ENCODE results near the gene DIPK2A.

Gene DIPK2A, protein sequence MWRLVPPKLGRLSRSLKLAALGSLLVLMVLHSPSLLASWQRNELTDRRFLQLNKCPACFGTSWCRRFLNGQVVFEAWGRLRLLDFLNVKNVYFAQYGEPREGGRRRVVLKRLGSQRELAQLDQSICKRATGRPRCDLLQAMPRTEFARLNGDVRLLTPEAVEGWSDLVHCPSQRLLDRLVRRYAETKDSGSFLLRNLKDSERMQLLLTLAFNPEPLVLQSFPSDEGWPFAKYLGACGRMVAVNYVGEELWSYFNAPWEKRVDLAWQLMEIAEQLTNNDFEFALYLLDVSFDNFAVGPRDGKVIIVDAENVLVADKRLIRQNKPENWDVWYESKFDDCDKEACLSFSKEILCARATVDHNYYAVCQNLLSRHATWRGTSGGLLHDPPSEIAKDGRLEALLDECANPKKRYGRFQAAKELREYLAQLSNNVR

GRCh38 chr3:143971359-143972154 is at the start of gene DIPK2A:
Gene DIPK2A (plus strand): TSS chr3:143971823. CDS start chr3:143972333, 510 bp downstream.
- DNase-seq, result peak; percentile 90

- DNase-seq, result no peak
Observed at GRCh38 chr3:143924522-143925285, 46.9 kb upstream of the DIPK2A start.

DNA sequence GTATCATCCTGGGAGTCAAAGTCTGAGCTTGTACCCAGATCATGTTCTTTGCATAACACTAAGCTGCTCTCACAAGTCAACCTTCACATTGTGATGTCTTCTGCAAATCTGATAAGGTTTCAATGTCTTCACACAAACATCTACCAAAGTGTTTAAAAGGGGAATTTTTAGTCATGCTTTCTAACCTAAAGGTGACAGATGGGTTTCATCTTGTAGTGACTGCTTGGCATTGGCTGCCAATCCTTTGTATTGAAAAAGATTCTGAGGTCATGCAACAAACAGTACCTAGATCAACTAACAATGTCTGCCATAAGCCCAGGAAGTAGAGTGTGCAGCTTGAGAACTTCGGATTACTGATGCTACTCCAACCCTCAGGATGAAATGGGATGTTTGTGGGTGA is 43.6 kb upstream of the DIPK2A start:
- no peak for DNase-seq

DNA sequence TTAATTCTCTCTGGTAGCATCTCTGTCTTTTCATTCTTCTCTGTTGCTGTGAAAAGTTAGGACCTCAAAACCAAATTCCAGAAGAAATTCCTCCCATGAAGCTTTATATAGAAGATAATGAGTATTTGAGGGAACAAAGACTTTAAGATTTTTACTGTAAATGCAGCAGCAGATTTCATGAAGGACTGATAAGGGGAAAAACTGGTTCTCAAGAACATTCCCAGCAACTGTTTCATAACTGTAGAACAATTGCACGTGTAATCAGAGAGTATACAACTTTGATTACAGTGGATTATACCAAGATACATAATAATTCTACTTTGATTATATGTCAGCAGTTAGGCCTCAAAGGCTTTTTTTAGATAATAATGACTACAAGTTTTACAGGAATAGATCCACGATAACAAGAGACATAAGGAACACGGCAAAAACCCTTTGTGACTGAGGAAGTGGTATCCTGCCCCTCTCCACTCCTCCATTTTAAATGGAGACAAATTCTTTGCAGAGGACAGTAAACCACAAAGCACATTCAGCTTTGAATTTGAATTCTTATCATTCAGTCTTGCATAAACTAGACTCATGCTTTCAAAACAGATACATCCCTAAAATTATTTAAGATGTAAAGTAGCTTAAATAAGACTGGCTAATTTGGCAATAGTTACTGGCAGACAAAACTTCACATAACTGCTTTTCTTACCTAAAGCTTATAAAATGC is 42.9 kb upstream of the DIPK2A start:
- no peak for DNase-seq

GRCh38 chr3:143934791-143935190 is 36.8 kb upstream of the DIPK2A start:
- no peak for DNase-seq

DNA sequence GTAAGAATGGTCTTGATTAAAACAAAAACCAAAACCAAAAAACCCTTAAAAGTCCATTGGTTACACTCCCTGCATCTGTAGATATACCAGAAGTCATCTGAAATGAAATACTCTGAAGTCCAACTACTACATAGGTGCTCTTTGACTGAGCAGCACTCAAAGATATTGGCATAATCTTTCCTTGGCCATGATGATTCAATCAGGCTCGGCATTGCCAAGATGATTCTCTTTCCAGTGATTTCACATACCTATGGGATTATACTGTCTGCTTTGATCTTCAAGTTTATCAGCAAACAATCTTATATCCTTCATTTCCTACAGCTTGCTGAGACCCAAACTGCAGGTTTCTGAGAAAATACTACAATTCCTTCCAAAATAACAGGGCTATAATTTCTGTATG is 35.9 kb upstream of the DIPK2A start:
- no peak for DNase-seq

DNA sequence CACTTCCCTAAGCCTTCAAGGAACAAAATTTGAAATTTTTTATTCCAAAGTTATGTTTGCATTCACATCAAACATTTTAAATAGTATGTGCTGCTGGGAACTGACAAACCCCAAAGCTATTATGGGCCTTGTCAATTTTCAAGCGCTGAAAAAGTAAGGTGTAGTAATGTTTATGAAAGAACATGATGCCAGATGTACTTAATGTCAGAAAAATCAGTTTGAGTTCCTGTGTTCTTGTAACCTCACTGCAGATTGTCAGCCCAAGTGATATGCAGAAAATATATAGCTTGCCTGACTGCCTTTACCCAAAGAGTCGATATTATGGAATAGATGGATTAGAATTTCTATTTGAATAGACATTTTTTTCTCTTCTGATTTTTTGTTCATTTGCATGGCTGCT is 20.8 kb upstream of the DIPK2A start:
- no peak for DNase-seq

DNA sequence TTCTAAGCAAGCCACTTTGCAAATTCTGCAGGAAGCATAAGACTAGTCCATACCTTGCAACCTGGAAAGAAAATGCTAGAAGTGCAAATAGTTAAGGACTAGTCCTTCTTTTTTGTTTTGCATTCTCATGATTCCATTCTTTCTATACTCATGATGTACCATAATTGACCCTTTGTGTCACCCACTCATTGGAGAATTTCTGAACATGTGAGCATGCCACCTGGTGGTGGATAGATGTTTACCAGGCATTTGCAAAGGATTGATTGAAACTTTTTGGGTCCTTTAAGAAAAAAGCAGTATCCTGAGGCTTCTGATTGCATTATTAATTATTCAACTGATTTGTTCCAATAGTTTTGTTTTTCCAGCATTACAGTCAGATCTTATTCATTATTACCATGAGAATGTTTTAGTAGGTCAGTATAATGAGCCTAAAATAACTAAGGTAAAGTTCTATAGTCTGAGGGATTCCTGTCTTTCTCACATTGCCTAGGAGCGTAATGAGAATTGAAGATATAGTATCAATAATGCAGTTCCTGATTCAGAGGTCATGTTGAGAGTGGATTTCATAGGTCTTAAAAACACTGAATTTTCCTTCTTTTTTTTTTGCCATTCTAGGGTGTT is 20.2 kb upstream of the DIPK2A start:
- no peak for DNase-seq

- DNase-seq, result no peak
Observed at GRCh38 chr3:143952569-143953072, 19.0 kb upstream of the DIPK2A start.

DNA sequence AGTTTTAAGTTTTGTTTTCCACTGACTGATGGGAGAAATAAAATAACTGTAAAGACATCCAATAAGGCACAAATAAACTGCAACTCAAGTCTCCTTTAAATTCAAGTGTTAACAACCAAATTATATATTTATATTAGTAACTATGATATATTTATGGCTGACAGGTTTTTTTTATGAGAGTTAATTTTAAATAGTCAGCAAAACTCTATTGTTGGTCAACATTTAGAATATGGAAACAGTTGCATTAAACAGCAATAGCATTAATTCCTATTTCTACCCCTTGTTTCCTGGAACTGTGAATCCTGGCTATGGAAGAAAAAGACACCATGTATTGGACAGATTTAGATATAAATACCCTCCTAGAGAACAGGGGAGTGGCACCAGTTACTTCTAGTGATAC is 16.5 kb upstream of the DIPK2A start:
- no peak for DNase-seq

GRCh38 chr3:143956838-143957237 is 14.8 kb upstream of the DIPK2A start:
- DNase-seq, result no peak

- DNase-seq, result no peak
Observed at GRCh38 chr3:143957453-143957852, 14.2 kb upstream of the DIPK2A start.

- DNase-seq, result no peak
Observed at GRCh38 chr3:143958966-143959365, 12.7 kb upstream of the DIPK2A start.

GRCh38 chr3:143961342-143961741 is 10.3 kb upstream of the DIPK2A start:
- DNase-seq, result no peak

DNA sequence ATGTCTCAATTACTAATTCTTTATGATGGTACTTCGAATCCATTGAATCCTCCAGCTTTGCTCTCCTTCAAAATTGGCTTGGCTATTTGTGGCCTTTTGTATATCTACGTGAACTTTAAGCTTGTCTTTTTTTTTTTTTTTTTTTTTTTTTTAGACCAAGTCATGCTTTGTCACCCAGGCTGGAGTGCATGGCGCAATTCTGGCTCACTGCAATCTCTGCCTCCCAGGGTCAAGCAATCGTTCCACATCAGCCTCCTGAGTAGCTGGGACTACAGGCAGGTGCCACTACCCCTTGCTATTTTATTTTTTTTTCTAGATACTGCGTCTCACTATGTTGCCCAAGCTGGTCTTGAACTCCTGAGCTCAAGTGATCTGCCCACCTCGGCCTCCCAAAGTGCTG is 7.7 kb upstream of the DIPK2A start:
- DNase-seq, result no peak

DNA sequence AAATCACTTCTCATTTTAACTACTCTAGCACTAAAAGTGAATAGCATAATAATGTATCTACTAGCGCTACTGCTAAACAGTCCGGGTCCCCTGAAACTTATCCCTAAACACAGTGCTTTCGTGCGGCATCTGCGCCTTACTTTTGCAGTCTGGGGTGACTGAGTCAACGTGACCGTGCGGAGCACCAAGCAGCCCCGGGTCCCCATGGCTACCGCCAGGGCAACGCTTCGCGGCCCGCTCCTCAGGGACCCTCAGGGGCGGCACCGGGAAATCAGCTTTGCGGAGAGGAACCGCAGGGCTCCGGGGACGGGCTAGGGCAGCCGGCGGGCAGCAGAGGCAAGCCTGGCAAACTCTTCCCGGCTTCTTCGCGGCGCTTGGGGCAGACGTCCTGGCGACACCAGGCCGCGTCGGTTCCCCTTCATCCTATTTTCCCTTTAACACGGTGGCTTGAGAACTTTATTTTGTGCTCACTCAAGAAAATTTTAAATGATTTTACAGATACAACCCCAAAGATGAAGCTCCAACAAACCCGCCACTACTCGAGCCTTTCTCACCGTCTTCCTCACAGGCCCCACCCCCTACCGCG is 757 bp upstream of the DIPK2A start:
- no peak for DNase-seq

DNA sequence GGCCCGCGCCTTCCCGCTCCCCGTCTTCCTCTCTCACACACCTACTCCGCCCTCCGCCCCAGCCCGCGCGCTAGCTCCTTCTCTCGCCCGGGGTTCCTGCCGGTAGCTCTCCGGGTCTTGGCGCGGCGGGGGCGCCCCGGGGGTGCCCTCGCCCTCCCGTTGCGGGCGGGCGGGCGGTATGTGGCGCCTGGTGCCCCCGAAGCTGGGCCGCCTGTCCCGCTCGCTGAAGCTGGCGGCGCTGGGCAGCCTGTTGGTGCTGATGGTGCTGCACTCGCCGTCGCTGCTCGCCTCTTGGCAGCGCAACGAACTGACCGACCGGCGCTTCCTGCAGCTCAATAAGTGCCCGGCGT is 507 bp downstream of the DIPK2A start:
- DNase-seq, result no peak

DNA sequence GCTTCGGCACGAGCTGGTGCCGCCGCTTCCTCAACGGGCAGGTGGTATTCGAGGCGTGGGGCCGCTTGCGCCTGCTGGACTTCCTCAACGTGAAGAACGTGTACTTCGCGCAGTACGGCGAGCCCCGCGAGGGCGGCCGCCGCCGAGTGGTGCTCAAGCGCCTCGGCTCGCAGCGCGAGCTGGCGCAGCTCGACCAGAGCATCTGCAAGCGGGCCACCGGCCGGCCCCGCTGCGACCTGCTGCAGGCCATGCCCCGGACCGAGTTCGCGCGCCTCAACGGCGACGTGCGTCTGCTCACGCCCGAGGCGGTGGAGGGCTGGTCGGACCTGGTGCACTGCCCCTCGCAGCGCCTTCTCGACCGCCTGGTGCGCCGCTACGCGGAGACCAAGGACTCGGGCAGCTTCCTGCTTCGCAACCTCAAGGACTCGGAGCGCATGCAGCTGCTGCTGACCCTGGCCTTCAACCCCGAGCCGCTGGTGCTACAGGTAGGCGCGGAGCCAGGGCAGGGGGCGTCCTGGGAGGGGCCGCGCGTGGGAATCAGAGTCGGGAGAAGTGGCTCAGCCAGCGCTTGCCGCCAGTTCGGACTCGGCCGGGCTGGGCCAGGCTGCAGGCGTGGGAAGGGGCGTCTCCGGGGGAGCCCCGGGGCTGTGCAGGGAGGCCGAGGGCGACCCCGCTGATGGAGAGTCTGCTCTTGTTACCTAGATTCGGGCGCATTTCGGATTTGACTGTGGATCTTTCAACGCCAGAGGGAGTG is 1.1 kb downstream of the DIPK2A start:
- peak; percentile 21 for DNase-seq

- no peak for DNase-seq
Observed at GRCh38 chr3:143973259-143974021, 1.8 kb downstream of the DIPK2A start.

All from NCI-H1048 (cell line).